HL-60 (cell line): ENCODE data around the gene CCDC61.

Experiments used
- POLR2AphosphoS5 ChIP-seq: IDR thresholded peaks from 2 replicates; pipeline ENCODE4 v1.6.1; 2012; ENCODE audit warnings: low read depth
- TF ChIP-seq, protein P1 (sequence below): IDR thresholded peaks from one replicate; pipeline ENCODE4 v1.5.1; 2011; ENCODE audit warnings: low read length, control low read depth, inconsistent platforms; ENCODE audit not compliant: insufficient read depth
- TF ChIP-seq, protein P2 (sequence below): IDR thresholded peaks from 2 replicates; pipeline ENCODE4 v1.6.1; 2012; ENCODE audit warnings: low read depth; ENCODE audit not compliant: insufficient replicate concordance

DNA sequence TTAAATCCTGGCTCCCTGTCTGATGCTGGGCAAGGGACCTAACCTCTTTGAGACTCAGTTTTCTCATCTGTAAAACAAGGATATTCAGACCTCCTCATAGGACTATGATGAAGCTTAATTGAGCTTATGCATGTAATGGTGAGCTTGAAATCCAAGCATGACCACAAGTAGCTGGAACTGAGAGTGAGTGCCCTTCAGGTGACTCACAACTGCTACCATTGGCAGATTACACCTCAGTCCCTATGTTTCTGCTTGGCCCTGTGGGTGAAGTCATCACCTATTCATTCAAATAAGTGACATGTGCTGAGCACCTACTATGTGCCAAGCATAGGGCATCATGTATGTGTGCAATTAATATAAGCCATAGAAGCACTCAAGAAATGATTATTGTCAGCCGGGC is 47.3 kb upstream of the CCDC61 start:
- TF ChIP-seq, protein P1, sequence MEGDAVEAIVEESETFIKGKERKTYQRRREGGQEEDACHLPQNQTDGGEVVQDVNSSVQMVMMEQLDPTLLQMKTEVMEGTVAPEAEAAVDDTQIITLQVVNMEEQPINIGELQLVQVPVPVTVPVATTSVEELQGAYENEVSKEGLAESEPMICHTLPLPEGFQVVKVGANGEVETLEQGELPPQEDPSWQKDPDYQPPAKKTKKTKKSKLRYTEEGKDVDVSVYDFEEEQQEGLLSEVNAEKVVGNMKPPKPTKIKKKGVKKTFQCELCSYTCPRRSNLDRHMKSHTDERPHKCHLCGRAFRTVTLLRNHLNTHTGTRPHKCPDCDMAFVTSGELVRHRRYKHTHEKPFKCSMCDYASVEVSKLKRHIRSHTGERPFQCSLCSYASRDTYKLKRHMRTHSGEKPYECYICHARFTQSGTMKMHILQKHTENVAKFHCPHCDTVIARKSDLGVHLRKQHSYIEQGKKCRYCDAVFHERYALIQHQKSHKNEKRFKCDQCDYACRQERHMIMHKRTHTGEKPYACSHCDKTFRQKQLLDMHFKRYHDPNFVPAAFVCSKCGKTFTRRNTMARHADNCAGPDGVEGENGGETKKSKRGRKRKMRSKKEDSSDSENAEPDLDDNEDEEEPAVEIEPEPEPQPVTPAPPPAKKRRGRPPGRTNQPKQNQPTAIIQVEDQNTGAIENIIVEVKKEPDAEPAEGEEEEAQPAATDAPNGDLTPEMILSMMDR: no peak
- TF ChIP-seq, protein P2, sequence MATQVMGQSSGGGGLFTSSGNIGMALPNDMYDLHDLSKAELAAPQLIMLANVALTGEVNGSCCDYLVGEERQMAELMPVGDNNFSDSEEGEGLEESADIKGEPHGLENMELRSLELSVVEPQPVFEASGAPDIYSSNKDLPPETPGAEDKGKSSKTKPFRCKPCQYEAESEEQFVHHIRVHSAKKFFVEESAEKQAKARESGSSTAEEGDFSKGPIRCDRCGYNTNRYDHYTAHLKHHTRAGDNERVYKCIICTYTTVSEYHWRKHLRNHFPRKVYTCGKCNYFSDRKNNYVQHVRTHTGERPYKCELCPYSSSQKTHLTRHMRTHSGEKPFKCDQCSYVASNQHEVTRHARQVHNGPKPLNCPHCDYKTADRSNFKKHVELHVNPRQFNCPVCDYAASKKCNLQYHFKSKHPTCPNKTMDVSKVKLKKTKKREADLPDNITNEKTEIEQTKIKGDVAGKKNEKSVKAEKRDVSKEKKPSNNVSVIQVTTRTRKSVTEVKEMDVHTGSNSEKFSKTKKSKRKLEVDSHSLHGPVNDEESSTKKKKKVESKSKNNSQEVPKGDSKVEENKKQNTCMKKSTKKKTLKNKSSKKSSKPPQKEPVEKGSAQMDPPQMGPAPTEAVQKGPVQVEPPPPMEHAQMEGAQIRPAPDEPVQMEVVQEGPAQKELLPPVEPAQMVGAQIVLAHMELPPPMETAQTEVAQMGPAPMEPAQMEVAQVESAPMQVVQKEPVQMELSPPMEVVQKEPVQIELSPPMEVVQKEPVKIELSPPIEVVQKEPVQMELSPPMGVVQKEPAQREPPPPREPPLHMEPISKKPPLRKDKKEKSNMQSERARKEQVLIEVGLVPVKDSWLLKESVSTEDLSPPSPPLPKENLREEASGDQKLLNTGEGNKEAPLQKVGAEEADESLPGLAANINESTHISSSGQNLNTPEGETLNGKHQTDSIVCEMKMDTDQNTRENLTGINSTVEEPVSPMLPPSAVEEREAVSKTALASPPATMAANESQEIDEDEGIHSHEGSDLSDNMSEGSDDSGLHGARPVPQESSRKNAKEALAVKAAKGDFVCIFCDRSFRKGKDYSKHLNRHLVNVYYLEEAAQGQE: no peak
- no peak for TF ChIP-seq POLR2AphosphoS5
